ENCODE measurements around the gene MYOC.

DNA sequence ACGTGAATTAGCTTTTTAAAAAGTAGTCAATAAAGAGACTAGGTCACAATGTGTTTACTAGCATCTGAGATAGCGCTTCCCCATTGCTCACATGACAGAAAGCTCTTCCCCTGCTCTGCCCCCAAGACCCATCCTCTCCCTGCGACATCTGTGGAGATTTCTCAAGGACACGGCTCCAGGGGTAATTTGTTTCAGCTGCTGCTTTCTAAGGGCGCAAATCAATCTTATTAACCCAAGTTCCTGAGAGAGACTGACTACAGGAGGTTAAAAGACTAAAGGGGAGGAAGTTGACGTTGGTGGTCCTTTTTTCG, 30.4 kb downstream of the MYOC start, which contains the start of gene MYOCOS:
- TF ChIP-seq, protein P1, sequence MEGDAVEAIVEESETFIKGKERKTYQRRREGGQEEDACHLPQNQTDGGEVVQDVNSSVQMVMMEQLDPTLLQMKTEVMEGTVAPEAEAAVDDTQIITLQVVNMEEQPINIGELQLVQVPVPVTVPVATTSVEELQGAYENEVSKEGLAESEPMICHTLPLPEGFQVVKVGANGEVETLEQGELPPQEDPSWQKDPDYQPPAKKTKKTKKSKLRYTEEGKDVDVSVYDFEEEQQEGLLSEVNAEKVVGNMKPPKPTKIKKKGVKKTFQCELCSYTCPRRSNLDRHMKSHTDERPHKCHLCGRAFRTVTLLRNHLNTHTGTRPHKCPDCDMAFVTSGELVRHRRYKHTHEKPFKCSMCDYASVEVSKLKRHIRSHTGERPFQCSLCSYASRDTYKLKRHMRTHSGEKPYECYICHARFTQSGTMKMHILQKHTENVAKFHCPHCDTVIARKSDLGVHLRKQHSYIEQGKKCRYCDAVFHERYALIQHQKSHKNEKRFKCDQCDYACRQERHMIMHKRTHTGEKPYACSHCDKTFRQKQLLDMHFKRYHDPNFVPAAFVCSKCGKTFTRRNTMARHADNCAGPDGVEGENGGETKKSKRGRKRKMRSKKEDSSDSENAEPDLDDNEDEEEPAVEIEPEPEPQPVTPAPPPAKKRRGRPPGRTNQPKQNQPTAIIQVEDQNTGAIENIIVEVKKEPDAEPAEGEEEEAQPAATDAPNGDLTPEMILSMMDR (IDR thresholded peaks at IDR 0.05): no peak
- TF ChIP-seq POLR2A (IDR thresholded peaks at IDR 0.05): no peak

Data from breast epithelium (tissue), 3 donors.